ENCODE results near the gene C1orf226.

Gene C1orf226

DNA sequence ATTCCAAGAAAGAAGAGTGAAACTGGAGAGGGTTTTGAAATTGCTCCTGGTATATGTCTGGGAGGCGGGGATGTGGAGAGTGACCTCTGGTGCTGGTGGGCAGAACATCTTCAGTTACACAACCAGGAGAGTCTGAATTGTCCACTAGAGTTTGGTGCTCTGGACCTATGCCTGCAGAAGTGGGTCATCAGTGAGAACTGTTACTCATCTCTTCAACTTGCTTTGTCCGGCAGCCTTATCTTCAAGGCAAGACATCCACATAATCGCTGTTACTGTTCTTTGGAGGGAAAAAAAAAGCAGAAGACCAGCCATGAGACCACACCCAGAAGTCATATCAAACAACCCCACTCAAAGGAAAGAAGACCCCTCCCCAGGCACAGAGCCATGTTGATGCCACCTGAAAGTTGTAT lies 15.5 kb downstream of the C1orf226 start:
- H3K9me3 ChIP-seq (ENCODE audit: control insufficient read depth in 1 of 2, low read length in 2 of 2) = no peaks in the 10 kb centered on the region
- no peaks in the 10 kb centered on the region for H3K36me3 ChIP-seq (ENCODE audit: control insufficient read depth in 1 of 2, insufficient read depth in 2 of 2, low read length in 2 of 2)
- no peak overlapping the region for H3K4me3 ChIP-seq (ENCODE audit: low read depth in 1 of 2, low read length in 2 of 2)
- no peaks in the 10 kb centered on the region for H3K27me3 ChIP-seq (ENCODE audit: low read depth, low read length)
- H3K4me1 ChIP-seq (ENCODE audit: control insufficient read depth in 1 of 2, insufficient read depth in 2 of 2, low read length in 2 of 2) = no peaks in the 10 kb centered on the region
- no peak overlapping the region for H3K27ac ChIP-seq (ENCODE audit: low read length)

- H3K9me3 ChIP-seq (ENCODE audit: control insufficient read depth in 1 of 2, low read length in 2 of 2) = no peaks in the 10 kb centered on the region
- no peaks in the 10 kb centered on the region for H3K27me3 ChIP-seq (ENCODE audit: low read depth, low read length)
- no peak overlapping the region for H3K4me3 ChIP-seq (ENCODE audit: low read depth in 1 of 2, low read length in 2 of 2)
- no peaks in the 10 kb centered on the region for H3K36me3 ChIP-seq (ENCODE audit: control insufficient read depth in 1 of 2, insufficient read depth in 2 of 2, low read length in 2 of 2)
- no peak overlapping the region for H3K27ac ChIP-seq (ENCODE audit: low read length)
- no peaks in the 10 kb centered on the region for H3K4me1 ChIP-seq (ENCODE audit: control insufficient read depth in 1 of 2, insufficient read depth in 2 of 2, low read length in 2 of 2)
Measured at GRCh38 chr1:162397943-162398560, 16.5 kb downstream of the C1orf226 start.

- no peaks in the 10 kb centered on the region for H3K36me3 ChIP-seq (ENCODE audit: control insufficient read depth in 1 of 2, insufficient read depth in 2 of 2, low read length in 2 of 2)
- H3K4me3 ChIP-seq (ENCODE audit: low read depth in 1 of 2, low read length in 2 of 2) = no peak overlapping the region
- no peaks in the 10 kb centered on the region for H3K27me3 ChIP-seq (ENCODE audit: low read depth, low read length)
- no peaks in the 10 kb centered on the region for H3K9me3 ChIP-seq (ENCODE audit: control insufficient read depth in 1 of 2, low read length in 2 of 2)
- H3K4me1 ChIP-seq (ENCODE audit: control insufficient read depth in 1 of 2, insufficient read depth in 2 of 2, low read length in 2 of 2) = no peaks in the 10 kb centered on the region
- no peak overlapping the region for H3K27ac ChIP-seq (ENCODE audit: low read length)
Measured at GRCh38 chr1:162398999-162399580, 17.6 kb downstream of the C1orf226 start.

GRCh38 chr1:162400790-162401355 lies 19.3 kb downstream of the C1orf226 start:
- H3K4me3 ChIP-seq (ENCODE audit: low read depth in 1 of 2, low read length in 2 of 2) = no peak overlapping the region
- no peaks in the 10 kb centered on the region for H3K9me3 ChIP-seq (ENCODE audit: control insufficient read depth in 1 of 2, low read length in 2 of 2)
- H3K4me1 ChIP-seq (ENCODE audit: control insufficient read depth in 1 of 2, insufficient read depth in 2 of 2, low read length in 2 of 2) = no peaks in the 10 kb centered on the region
- no peaks in the 10 kb centered on the region for H3K27me3 ChIP-seq (ENCODE audit: low read depth, low read length)
- no peak overlapping the region for H3K27ac ChIP-seq (ENCODE audit: low read length)
- H3K36me3 ChIP-seq (ENCODE audit: control insufficient read depth in 1 of 2, insufficient read depth in 2 of 2, low read length in 2 of 2) = no peaks in the 10 kb centered on the region

- H3K9me3 ChIP-seq (ENCODE audit: control insufficient read depth in 1 of 2, low read length in 2 of 2) = no peaks in the 10 kb centered on the region
- H3K27ac ChIP-seq (ENCODE audit: low read length) = no peak overlapping the region
- H3K4me3 ChIP-seq (ENCODE audit: low read depth in 1 of 2, low read length in 2 of 2) = no peak overlapping the region
- H3K4me1 ChIP-seq (ENCODE audit: control insufficient read depth in 1 of 2, insufficient read depth in 2 of 2, low read length in 2 of 2) = no peaks in the 10 kb centered on the region
- H3K36me3 ChIP-seq (ENCODE audit: control insufficient read depth in 1 of 2, insufficient read depth in 2 of 2, low read length in 2 of 2) = no peaks in the 10 kb centered on the region
- no peaks in the 10 kb centered on the region for H3K27me3 ChIP-seq (ENCODE audit: low read depth, low read length)
Measured at GRCh38 chr1:162404550-162405160, 23.1 kb downstream of the C1orf226 start.

- Histone ChIP-seq H3K27me3 (ENCODE audit: low read depth, low read length) (no peaks in the 10 kb centered on the region), H3K9me3 (ENCODE audit: control insufficient read depth in 1 of 2, low read length in 2 of 2) (no peaks in the 10 kb centered on the region), H3K4me3 (ENCODE audit: low read depth in 1 of 2, low read length in 2 of 2) (no peak overlapping the region), H3K36me3 (ENCODE audit: control insufficient read depth in 1 of 2, insufficient read depth in 2 of 2, low read length in 2 of 2) (no peaks in the 10 kb centered on the region), H3K4me1 (ENCODE audit: control insufficient read depth in 1 of 2, insufficient read depth in 2 of 2, low read length in 2 of 2) (no peaks in the 10 kb centered on the region), H3K27ac (ENCODE audit: low read length) (no peak overlapping the region)
Measured at GRCh38 chr1:162405800-162406199, 24.3 kb downstream of the C1orf226 start.

- Histone ChIP-seq H3K27me3 (ENCODE audit: low read depth, low read length) (no peaks in the 10 kb centered on the region), H3K4me1 (ENCODE audit: control insufficient read depth in 1 of 2, insufficient read depth in 2 of 2, low read length in 2 of 2) (no peaks in the 10 kb centered on the region), H3K36me3 (ENCODE audit: control insufficient read depth in 1 of 2, insufficient read depth in 2 of 2, low read length in 2 of 2) (no peaks in the 10 kb centered on the region), H3K9me3 (ENCODE audit: control insufficient read depth in 1 of 2, low read length in 2 of 2) (no peaks in the 10 kb centered on the region), H3K4me3 (ENCODE audit: low read depth in 1 of 2, low read length in 2 of 2) (no peak overlapping the region), H3K27ac (ENCODE audit: low read length) (no peak overlapping the region)
Measured at GRCh38 chr1:162406811-162407210, 25.3 kb downstream of the C1orf226 start.

DNA sequence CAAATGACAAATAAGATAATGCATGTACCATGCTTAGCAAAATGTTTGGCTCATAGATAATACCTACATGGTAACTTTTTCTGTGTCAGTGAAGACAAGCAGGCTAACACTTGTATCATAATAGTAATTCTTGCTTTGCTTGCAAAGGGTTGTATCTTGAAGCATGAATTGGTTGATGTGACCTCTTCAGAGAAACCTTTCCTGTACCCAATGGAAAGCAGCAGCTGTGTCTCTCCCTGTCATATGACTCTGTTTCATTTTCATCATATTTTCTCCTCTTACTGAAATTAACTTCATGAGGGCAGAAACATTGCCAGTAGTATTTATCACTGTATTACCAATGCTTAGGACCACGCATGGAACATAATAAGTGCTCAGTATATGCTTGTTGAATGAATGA lies 26.0 kb downstream of the C1orf226 start:
- Histone ChIP-seq H3K4me3 (ENCODE audit: low read depth in 1 of 2, low read length in 2 of 2) (no peak overlapping the region), H3K4me1 (ENCODE audit: control insufficient read depth in 1 of 2, insufficient read depth in 2 of 2, low read length in 2 of 2) (no peaks in the 10 kb centered on the region), H3K9me3 (ENCODE audit: control insufficient read depth in 1 of 2, low read length in 2 of 2) (no peaks in the 10 kb centered on the region), H3K36me3 (ENCODE audit: control insufficient read depth in 1 of 2, insufficient read depth in 2 of 2, low read length in 2 of 2) (no peaks in the 10 kb centered on the region), H3K27me3 (ENCODE audit: low read depth, low read length) (no peaks in the 10 kb centered on the region), H3K27ac (ENCODE audit: low read length) (no peak overlapping the region)

- H3K27me3 ChIP-seq (ENCODE audit: low read depth, low read length) = no peaks in the 10 kb centered on the region
- H3K4me1 ChIP-seq (ENCODE audit: control insufficient read depth in 1 of 2, insufficient read depth in 2 of 2, low read length in 2 of 2) = no peaks in the 10 kb centered on the region
- H3K36me3 ChIP-seq (ENCODE audit: control insufficient read depth in 1 of 2, insufficient read depth in 2 of 2, low read length in 2 of 2) = no peaks in the 10 kb centered on the region
- H3K4me3 ChIP-seq (ENCODE audit: low read depth in 1 of 2, low read length in 2 of 2) = no peak within 1 kb of the TSS
- H3K9me3 ChIP-seq (ENCODE audit: control insufficient read depth in 1 of 2, low read length in 2 of 2) = no peaks in the 10 kb centered on the region
- no peak within 1 kb of the TSS for H3K27ac ChIP-seq (ENCODE audit: low read length)
Measured at GRCh38 chr1:162412002-162412401, 30.5 kb downstream of the C1orf226 start, which contains the start of gene SH2D1B. Gene SH2D1B, minus strand, starts transcription at chr1:162412136. Its CDS starts 120 bp downstream, at chr1:162412016.

GRCh38 chr1:162416215-162416614 lies 34.7 kb downstream of the C1orf226 start:
- Histone ChIP-seq H3K4me1 (ENCODE audit: control insufficient read depth in 1 of 2, insufficient read depth in 2 of 2, low read length in 2 of 2) (no peaks in the 10 kb centered on the region), H3K27ac (ENCODE audit: low read length) (no peak overlapping the region), H3K27me3 (ENCODE audit: low read depth, low read length) (no peaks in the 10 kb centered on the region)

DNA sequence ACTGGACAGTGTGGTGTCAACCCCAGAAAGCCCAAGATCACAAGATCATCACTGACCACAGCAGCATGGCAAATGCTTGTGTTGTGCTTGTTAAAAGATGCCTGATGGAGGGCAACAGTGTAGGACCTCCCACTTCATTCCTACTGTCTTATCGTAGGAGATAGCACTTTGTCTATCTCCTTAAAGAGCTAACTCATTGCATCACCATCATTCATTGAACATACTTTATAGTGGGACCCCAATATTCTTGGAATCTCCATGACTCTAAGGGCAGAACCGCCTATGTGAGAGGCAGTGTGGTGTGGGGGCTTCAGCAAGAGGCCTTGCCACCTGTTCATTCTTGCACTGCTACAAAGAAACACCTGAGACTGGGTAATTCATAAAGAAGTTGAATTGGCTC lies 35.4 kb downstream of the C1orf226 start:
- H3K36me3 ChIP-seq (ENCODE audit: control insufficient read depth in 1 of 2, insufficient read depth in 2 of 2, low read length in 2 of 2) = no peaks in the 10 kb centered on the region
- H3K27me3 ChIP-seq (ENCODE audit: low read depth, low read length) = no peaks in the 10 kb centered on the region

More at GRCh38 chr1:162416215-162416614, 34.7 kb downstream of the C1orf226 start:
- no peaks in the 10 kb centered on the region for H3K36me3 ChIP-seq (ENCODE audit: control insufficient read depth in 1 of 2, insufficient read depth in 2 of 2, low read length in 2 of 2)
- H3K9me3 ChIP-seq (ENCODE audit: control insufficient read depth in 1 of 2, low read length in 2 of 2) = no peaks in the 10 kb centered on the region
- H3K4me3 ChIP-seq (ENCODE audit: low read depth in 1 of 2, low read length in 2 of 2) = no peak overlapping the region

More for the DNA sequence above, 35.4 kb downstream of the C1orf226 start:
- Histone ChIP-seq H3K9me3 (ENCODE audit: control insufficient read depth in 1 of 2, low read length in 2 of 2) (no peaks in the 10 kb centered on the region), H3K4me1 (ENCODE audit: control insufficient read depth in 1 of 2, insufficient read depth in 2 of 2, low read length in 2 of 2) (no peaks in the 10 kb centered on the region), H3K27ac (ENCODE audit: low read length) (no peak overlapping the region), H3K4me3 (ENCODE audit: low read depth in 1 of 2, low read length in 2 of 2) (no peak overlapping the region)

Data from muscle layer of duodenum (tissue), 2 donors.